Psoas muscle (tissue), 8 donors: ENCODE results near the gene BTBD7. TPM values are rescaled to one million over a fixed set of nuclear protein-coding genes. Genes with fewer than 3 reads are reported as not detected.

Experiments
- ATAC-seq, 4 donors: fragments of 200-7000 bp; cut with Tn5 transposase; one replicate each; pipeline ENCODE4 v1.9.1; 2020; ENCODE audit warnings: moderate library complexity in 3 of 4, mild to moderate bottlenecking in 2 of 4
- DNase-seq, 2 donors: peaks; one replicate each; pipeline ENCODE4 v3.0.0-alpha.2; 2020
- H3K27ac ChIP-seq: fragments of 200-600 bp; one replicate; pipeline ENCODE4 v1.8.0; 2022
- H3K27me3 ChIP-seq, 3 donors: fragments of 200-600 bp in 1 of 3; one replicate each; pipeline versions ENCODE4 v1.6.1 to v1.8.0; 2013 to 2022; ENCODE audit warnings: low read length in 2 of 3, mild to moderate bottlenecking in 2 of 3, moderate library complexity in 1 of 3; ENCODE audit not compliant: insufficient read depth in 3 of 3
- H3K36me3 ChIP-seq, 2 donors: fragments of 200-600 bp in 1 of 2; one replicate each; pipeline versions ENCODE4 v1.6.1 to v1.8.0; 2013 to 2022; ENCODE audit warnings: low read depth in 1 of 2, mild to moderate bottlenecking in 1 of 2, moderate library complexity in 1 of 2; ENCODE audit not compliant: insufficient read depth in 1 of 2
- H3K4me1 ChIP-seq: fragments of 200-600 bp; one replicate; pipeline ENCODE4 v1.8.0; 2022
- H3K4me3 ChIP-seq: fragments of 200-600 bp; one replicate; pipeline ENCODE4 v1.8.0; 2022; ENCODE audit warnings: mild to moderate bottlenecking
- H3K9me3 ChIP-seq: fragments of 200-600 bp; one replicate; pipeline ENCODE4 v1.8.0; 2022
- whole genome bisulfite sequencing, 3 donors: extraction: QIAGEN DNeasy Blood & Tissue Kit; methylation state at CpG; one replicate each; pipeline versions ENCODE4 v1.1.6 to v1.1.7; 2013; 5-methylcytosine and 5-hydroxymethylcytosine counted together
- intact Hi-C, 2 donors: fragments of 100-400 bp; cut with DNase I; formaldehyde crosslinking; loops; one replicate each; pipeline versions ENCODE4 v1.11.0 to v1.14.2; 2022
- polyA plus RNA-seq, 3 donors: library from polyadenylated mRNA; stranded (reverse); fragments of 200-250 nt; gene quantifications; one replicate each; pipeline ENCODE4 v1.2.3, GENCODE V29; 2013
- total RNA-seq, 4 donors: library from RNA; stranded (reverse); fragmentation: NEBNext Ultra II Directional in 2 of 4; extraction: Animal tissue kit (Norgen Biotek cat#: 25700) in 2 of 4; gene quantifications; one replicate each; pipeline versions ENCODE4 v1.2.1 to v1.2.4, GENCODE V29; 2021 to 2023
- TF ChIP-seq, protein P1 (sequence below): fragments of 200-600 bp; IDR thresholded peaks from one replicate; pipeline ENCODE4 v1.8.0; 2022; ENCODE audit warnings: antibody characterized with exemption
- donor health status: healthy with polysubstance abuse.
- donor health status: DM: no; HTN: no; CAD: no; lungs with moderate emphysema.
- donor health status: Bipolar disorder and iron deficiency.
- donor health status: healthy.
- donor health status: DM: yes; HTN: yes; CAD: no.
- donor health status: DM: no; HTN: no; CAD: no.
- donor health status: DM: no; HTN: no; CAD: no.
- donor health status: DM: yes; HTN: yes; CAD: no.

Gene BTBD7
- total and polyA plus RNA-seq, 7 donors: 6.0 to 24.9 (median 18.9) TPM

DNA sequence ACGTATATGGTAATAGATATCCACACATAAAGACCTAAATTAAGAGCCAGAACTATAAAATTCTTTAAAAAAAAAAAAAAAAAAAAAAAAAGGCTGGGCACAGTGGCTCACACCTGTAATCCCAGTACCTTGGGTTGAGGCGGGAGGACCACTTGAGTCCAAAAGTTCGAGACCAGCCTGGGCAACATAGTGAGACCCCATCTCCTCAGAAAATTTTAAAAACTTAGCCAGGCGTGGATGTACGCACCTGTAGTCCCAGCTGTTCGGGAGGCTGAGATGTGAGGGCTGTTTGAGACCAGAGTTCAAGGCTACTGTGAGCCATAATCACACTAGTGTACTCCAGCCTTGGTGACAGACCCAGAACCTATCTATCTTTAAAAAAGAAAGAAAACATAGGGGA is 4.3 kb downstream of the BTBD7 start:
- WGBS, 3 donors: 96 to 98% (median 97%) methylated on average over 6 of the region's 6 CpGs
- peaks cover 33% of the 10 kb centered on the region for H3K4me1 ChIP-seq

DNA sequence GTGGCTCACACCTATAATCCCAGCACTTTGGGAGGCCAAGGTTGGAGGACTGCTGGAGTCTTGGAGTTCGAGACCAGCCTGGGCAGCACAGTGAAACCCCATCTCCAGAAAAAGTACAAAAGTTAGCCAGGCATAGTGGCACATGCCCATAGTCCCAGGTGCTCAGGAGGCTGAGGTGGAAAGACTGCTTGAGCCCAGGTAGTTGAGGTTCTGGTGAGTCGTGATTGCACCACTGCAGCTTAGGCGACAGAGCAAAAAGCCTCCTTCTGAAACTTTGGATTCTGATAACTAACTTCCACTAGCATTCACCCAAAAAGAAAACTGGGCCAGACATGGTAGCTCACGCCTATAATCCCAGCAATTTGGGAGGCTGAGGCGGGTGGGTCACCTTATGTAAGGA is 6.6 kb downstream of the BTBD7 start:
- peaks cover 0 to 18% of the 10 kb centered on the region in 2 donors for H3K36me3 ChIP-seq
- 98 to 100% (median 99%) methylated on average over 5 of the region's 5 CpGs for WGBS, 3 donors
- H3K9me3 ChIP-seq: no peaks in the 10 kb centered on the region

More for the DNA sequence above, 4.3 kb downstream of the BTBD7 start:
- DNase-seq: no peak
- Histone ChIP-seq H3K27ac (no peak overlapping the region), H3K4me3 (no peak overlapping the region), H3K36me3 (peaks cover 0 to 12% of the 10 kb centered on the region in 2 donors), H3K9me3 (no peaks in the 10 kb centered on the region), H3K27me3 (no peaks in the 10 kb centered on the region)
- no peak for ATAC-seq
- TF ChIP-seq, protein P1, sequence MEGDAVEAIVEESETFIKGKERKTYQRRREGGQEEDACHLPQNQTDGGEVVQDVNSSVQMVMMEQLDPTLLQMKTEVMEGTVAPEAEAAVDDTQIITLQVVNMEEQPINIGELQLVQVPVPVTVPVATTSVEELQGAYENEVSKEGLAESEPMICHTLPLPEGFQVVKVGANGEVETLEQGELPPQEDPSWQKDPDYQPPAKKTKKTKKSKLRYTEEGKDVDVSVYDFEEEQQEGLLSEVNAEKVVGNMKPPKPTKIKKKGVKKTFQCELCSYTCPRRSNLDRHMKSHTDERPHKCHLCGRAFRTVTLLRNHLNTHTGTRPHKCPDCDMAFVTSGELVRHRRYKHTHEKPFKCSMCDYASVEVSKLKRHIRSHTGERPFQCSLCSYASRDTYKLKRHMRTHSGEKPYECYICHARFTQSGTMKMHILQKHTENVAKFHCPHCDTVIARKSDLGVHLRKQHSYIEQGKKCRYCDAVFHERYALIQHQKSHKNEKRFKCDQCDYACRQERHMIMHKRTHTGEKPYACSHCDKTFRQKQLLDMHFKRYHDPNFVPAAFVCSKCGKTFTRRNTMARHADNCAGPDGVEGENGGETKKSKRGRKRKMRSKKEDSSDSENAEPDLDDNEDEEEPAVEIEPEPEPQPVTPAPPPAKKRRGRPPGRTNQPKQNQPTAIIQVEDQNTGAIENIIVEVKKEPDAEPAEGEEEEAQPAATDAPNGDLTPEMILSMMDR: no peak
- intact Hi-C loops: no loop called here

DNA sequence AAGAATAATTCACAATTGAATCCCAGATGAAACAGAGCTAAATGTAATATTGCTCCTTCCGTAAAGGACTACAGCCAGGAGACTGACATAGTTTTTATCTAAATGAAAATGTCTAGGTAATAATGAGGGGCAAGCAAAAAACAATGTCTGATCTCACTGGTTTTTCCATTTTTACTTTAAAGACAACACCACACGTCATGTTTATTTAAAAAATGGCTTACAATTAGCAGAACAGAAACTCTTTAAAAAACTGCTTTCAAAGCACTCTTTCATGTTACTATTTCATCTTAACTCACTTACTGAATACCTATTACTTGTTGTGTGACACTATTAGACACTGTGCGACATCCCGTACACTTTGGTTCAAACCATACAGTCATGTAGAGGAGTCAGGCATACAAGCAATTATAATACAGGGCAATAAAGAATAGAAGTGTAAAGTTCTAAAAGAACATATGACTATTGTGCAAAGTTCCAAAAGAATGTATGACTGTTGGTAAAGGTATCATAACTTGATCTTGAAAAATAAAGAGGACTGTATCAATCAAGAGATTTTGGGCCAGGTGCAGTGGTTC is 9.1 kb downstream of the BTBD7 start:
- WGBS, 3 donors: 95 to 97% (median 95%) methylated on average over 4 of the region's 4 CpGs
- no peak for DNase-seq
- intact Hi-C loops: no loop called here
- Histone ChIP-seq H3K4me3 (no peak overlapping the region), H3K4me1 (peaks cover 14% of the 10 kb centered on the region), H3K9me3 (no peaks in the 10 kb centered on the region), H3K36me3 (peaks cover 0 to 18% of the 10 kb centered on the region in 2 donors), H3K27ac (no peak overlapping the region), H3K27me3 (no peaks in the 10 kb centered on the region)
- TF ChIP-seq, protein P1: no peak
- ATAC-seq: no peak

More for the DNA sequence above, 6.6 kb downstream of the BTBD7 start:
- ATAC-seq: no peak
- Histone ChIP-seq H3K4me1 (peaks cover 30% of the 10 kb centered on the region), H3K27ac (no peak overlapping the region), H3K27me3 (no peaks in the 10 kb centered on the region), H3K4me3 (no peak overlapping the region)
- intact Hi-C loops: no loop called here
- TF ChIP-seq, protein P1: no peak
- no peak for DNase-seq

DNA sequence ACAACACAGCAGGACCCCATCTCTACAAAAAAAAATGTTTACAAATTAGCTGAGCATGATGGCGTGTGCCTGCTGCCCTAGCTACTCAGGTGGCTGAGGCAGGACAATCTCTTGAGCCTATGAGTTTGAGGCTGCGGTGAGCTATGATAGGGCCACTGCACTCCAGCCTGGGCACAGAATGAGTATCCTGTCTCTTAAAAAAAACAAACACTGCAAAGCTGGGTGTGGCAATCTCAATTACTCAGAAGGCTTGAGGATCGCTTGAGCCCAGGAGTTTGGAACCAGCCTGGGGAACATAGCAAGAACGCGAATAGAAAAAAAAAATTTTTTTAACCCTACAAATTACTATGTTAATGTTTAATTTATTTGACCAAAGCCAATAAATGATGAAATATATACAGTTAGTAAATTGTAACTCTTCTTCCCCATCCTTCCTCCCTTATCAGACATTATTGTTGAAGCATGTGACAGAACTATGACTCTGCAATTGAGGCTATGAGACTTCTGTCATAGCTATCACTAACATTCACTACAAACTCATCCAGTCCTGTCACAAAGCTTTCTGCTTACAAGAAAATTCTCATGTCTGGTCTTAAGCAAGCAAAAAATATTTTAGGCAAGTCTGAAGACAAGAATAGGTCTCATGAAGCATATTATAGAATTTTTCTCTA is 9.8 kb downstream of the BTBD7 start:
- Histone ChIP-seq H3K27me3 (no peaks in the 10 kb centered on the region), H3K4me3 (no peak overlapping the region), H3K4me1 (peaks cover 14% of the 10 kb centered on the region), H3K36me3 (peaks cover 0 to 18% of the 10 kb centered on the region in 2 donors), H3K27ac (no peak overlapping the region), H3K9me3 (no peaks in the 10 kb centered on the region)
- DNase-seq (no peak), ATAC-seq (no peak)
- intact Hi-C loops: no loop called here
- 92 to 98% (median 92%) methylated on average over 5 of the region's 5 CpGs for WGBS, 3 donors
- TF ChIP-seq, protein P1: no peak
